ENCODE results near the gene CSAD. TPM values are rescaled to one million over a fixed set of nuclear protein-coding genes. Genes with fewer than 3 reads are reported as not detected.

The CSAD gene
- total and polyA plus RNA-seq, 2 of the 13 experiments (the other 11 are each of a cell fraction or from before 2014, with no cell fraction given) = 7.2 to 23.5 TPM

GRCh38 chr12:53194973-53195372 lies 14.2 kb upstream of the CSAD start:
- Histone ChIP-seq H3K9me3 (ENCODE audit: low read length) (no peaks in the 10 kb centered on the region), H3K79me2 (ENCODE audit: insufficient read depth, low read length) (no peaks in the 10 kb centered on the region), H3K27ac (ENCODE audit: extremely low read length, insufficient read depth, low read length) (no peak overlapping the region), H3K4me1 (ENCODE audit: insufficient read depth, low read length) (peaks cover 37% of the 10 kb centered on the region), H2AFZ (ENCODE audit: low read length) (no peak overlapping the region), H3K4me2 (ENCODE audit: low read depth, low read length) (peak overlapping the region; percentile 16; the same call in 1 of the 2 replicates), H3K27me3 (ENCODE audit: control insufficient read depth in 1 of 2, insufficient read depth in 2 of 2, low read length in 2 of 2) (0 out of 5 replicates have a peak, but pooled peaks cover 0 to 2% of the 10 kb centered on the region in 2 experiments), H3K36me3 (replicated peaks in 1 of 2; ENCODE audit: control insufficient read depth in 1 of 2, insufficient read depth in 2 of 2, low read length in 2 of 2) (no peaks in the 10 kb centered on the region; a peak in 2 of 5 replicates), H4K20me1 (ENCODE audit: insufficient read depth, low read length) (peaks cover 3% of the 10 kb centered on the region; the same call in 1 of the 2 replicates), H3K9ac (ENCODE audit: insufficient read depth, low read depth, low read length) (no peak overlapping the region), H3K4me3 (replicated peaks in 1 of 3; ENCODE audit: insufficient read depth in 1 of 3, low read depth in 2 of 3, low read length in 3 of 3) (no peak overlapping the region)
- DNase-seq (ENCODE audit: low spot score) = no peak
- in situ Hi-C loops (cut with HindIII; ENCODE audit: extremely low pct_ligation_motif_present, low pct_unique_long_range_greater_than_20kb) = loop anchor here (5.0 kb wide), 2 partner anchors 38 to 133 kb away; no protein-coding TSS in a partner anchor
- WGBS (ENCODE audit: low lambda C conversion rate) = 61% methylated on average over 1 of the region's 1 CpG
- TF ChIP-seq NFE2 (CRISPR knock-in tag; IDR thresholded peaks at IDR 0.05) = no peak
- no peak for TF ChIP-seq CENPT (CRISPR knock-in tag; IDR thresholded peaks at IDR 0.05; ENCODE audit: low read depth)
- 0 out of 2 replicates have a peak, but pooled peaks have one; percentile 28 for TF ChIP-seq ZNF629 (CRISPR knock-in tag; conservative IDR thresholded peaks at IDR 0.05)
- TF ChIP-seq TRAFD1 (CRISPR knock-in tag; IDR thresholded peaks at IDR 0.05; ENCODE audit: borderline replicate concordance) = no peak
- TF ChIP-seq RAD21 (CRISPR knock-in tag; IDR thresholded peaks at IDR 0.05) = no peak
- TF ChIP-seq E2F1 (CRISPR knock-in tag; IDR thresholded peaks at IDR 0.05) = no peak
- no peak for TF ChIP-seq SOX13 (IDR thresholded peaks at IDR 0.05)
- peak in 1 of 2 experiments; percentile 13; a peak in 1 of 4 replicates for TF ChIP-seq SOX13 (CRISPR knock-in tag; conservative IDR thresholded peaks at IDR 0.05 in 1 of 2, IDR thresholded peaks at IDR 0.05 in 1 of 2)
- FAIRE-seq = no peak
- ATAC-seq = no peak
- BruUV-seq (replicated peaks) = no TSS peak
- POLR2A ChIA-PET = interaction anchor here (1.0 to 1.6 kb wide), 6 partner anchors 12 to 129 kb away, joined by 3 to 5 read pairs (median 4); partner anchors contain the start of genes PFDN5 and SPRYD3
- CTCF ChIA-PET (ENCODE audit: low intra/inter-chr PET ratio, low total read pairs) = no interaction called here
- intact Hi-C loops (cut with micrococcal nuclease; ENCODE audit: unreplicated experiment) = loop anchor here (2.0 kb wide), 1 partner anchor 36 kb away; no protein-coding TSS in a partner anchor

Data from HepG2 (cell line).